GM23338 (cell line): ENCODE results near the gene SIRPA. TPM values are rescaled to one million over a fixed set of nuclear protein-coding genes. Genes with fewer than 3 reads are reported as not detected.

Experiments used
- ATAC-seq: fragments of 200-7000 bp; cut with Tn5 transposase; 3 replicates; pipeline ENCODE4 v1.9.1; 2020
- DNase-seq: peaks from one replicate; pipeline ENCODE4 v3.0.0-alpha.2; 2015; ENCODE audit warnings: low spot score
- H2AFZ ChIP-seq: fragments of 200-600 bp; sonication (generic); 2 replicates; pipeline ENCODE4 v1.8.0; 2016; ENCODE audit warnings: antibody characterized with exemption, mild to moderate bottlenecking, moderate library complexity
- H3F3A ChIP-seq: fragments of 200-600 bp; sonication (generic); replicated peaks from 2 replicates; pipeline ENCODE4 v1.8.0; 2017; ENCODE audit warnings: antibody characterized with exemption, mixed run types, low read depth
- H3K27ac ChIP-seq: fragments of 200-600 bp; sonication (generic); 2 replicates; pipeline ENCODE4 v1.6.1; 2016; ENCODE audit warnings: low read depth
- H3K27me3 ChIP-seq: fragments of 200-600 bp; sonication (generic); 2 replicates; pipeline ENCODE4 v1.8.0; 2016; ENCODE audit warnings: mild to moderate bottlenecking, mixed run types, moderate library complexity; ENCODE audit not compliant: insufficient read depth
- H3K36me3 ChIP-seq: fragments of 200-600 bp; sonication (generic); 2 replicates; pipeline ENCODE4 v1.8.0; 2016; ENCODE audit warnings: mild to moderate bottlenecking; ENCODE audit not compliant: insufficient read depth
- H3K4me1 ChIP-seq: fragments of 200-600 bp; sonication (generic); 2 replicates; pipeline ENCODE4 v1.8.0; 2016; ENCODE audit warnings: mild to moderate bottlenecking, moderate library complexity; ENCODE audit not compliant: insufficient read depth
- H3K4me2 ChIP-seq: fragments of 200-600 bp; sonication (generic); 2 replicates; pipeline ENCODE4 v1.7.1; 2017; ENCODE audit warnings: mixed run types
- H3K4me3 ChIP-seq: fragments of 200-600 bp; sonication (generic); 2 replicates; pipeline ENCODE4 v1.6.1; 2016; ENCODE audit warnings: mixed run types
- H3K79me2 ChIP-seq: fragments of 200-600 bp; sonication (generic); replicated peaks from 2 replicates; pipeline ENCODE4 v1.8.0; 2017; ENCODE audit warnings: mild to moderate bottlenecking; ENCODE audit not compliant: insufficient read depth
- H3K9me2 ChIP-seq: fragments of 200-600 bp; sonication (generic); 2 replicates; pipeline ENCODE4 v1.8.0; 2017; ENCODE audit not compliant: insufficient read depth
- H4K20me1 ChIP-seq: fragments of 200-600 bp; sonication (generic); replicated peaks from 2 replicates; pipeline ENCODE4 v1.8.0; 2017; ENCODE audit warnings: mild to moderate bottlenecking; ENCODE audit not compliant: insufficient read depth
- H3K27ac Mint-ChIP-seq: 2 replicates; pipeline ENCODE4 v1.8.0; 2020; ENCODE audit warnings: inconsistent platforms, mild to moderate bottlenecking, moderate library complexity, mixed read lengths
- H3K27me3 Mint-ChIP-seq: 3 replicates; pipeline ENCODE4 v1.8.0; 2022; ENCODE audit warnings: low read depth, mild to moderate bottlenecking, moderate library complexity, mixed read lengths, inconsistent platforms; ENCODE audit not compliant: insufficient read depth, poor library complexity
- H3K36me3 Mint-ChIP-seq: 3 replicates; pipeline ENCODE4 v1.8.0; 2021; ENCODE audit warnings: low read depth, mild to moderate bottlenecking, inconsistent platforms, moderate library complexity, mixed read lengths
- H3K4me1 Mint-ChIP-seq: 3 replicates; pipeline ENCODE4 v1.8.0; 2020; ENCODE audit warnings: mild to moderate bottlenecking, inconsistent platforms, mixed read lengths
- H3K4me3 Mint-ChIP-seq: 3 replicates; pipeline ENCODE4 v1.8.0; 2021; ENCODE audit warnings: moderate library complexity, mild to moderate bottlenecking, inconsistent platforms, mixed read lengths
- H3K9me3 Mint-ChIP-seq: 3 replicates; pipeline ENCODE4 v1.8.0; 2020; ENCODE audit warnings: moderate library complexity, mild to moderate bottlenecking, inconsistent platforms, mixed read lengths
- CREB1 ChIP-seq: fragments of 250-450 bp; sonication (Bioruptor Pico); IDR thresholded peaks from 2 replicates; pipeline ENCODE4 v1.5.0; 2020; ENCODE audit warnings: low read depth, mild to moderate bottlenecking, moderate library complexity
- JUNB ChIP-seq: IDR thresholded peaks from one replicate; pipeline ENCODE4 v1.6.1; 2016; ENCODE audit warnings: antibody characterized with exemption; ENCODE audit not compliant: unreplicated experiment
- NANOG ChIP-seq: IDR thresholded peaks from 2 replicates; pipeline ENCODE4 v1.6.1; 2016; ENCODE audit warnings: antibody characterized with exemption, borderline replicate concordance
- STAT1 ChIP-seq: IDR thresholded peaks from one replicate; pipeline ENCODE4 v1.6.1; 2016; ENCODE audit warnings: antibody characterized with exemption; ENCODE audit not compliant: unreplicated experiment
- ZNF114 ChIP-seq: fragments of 250-450 bp; sonication (Bioruptor Pico); IDR thresholded peaks from 2 replicates; pipeline ENCODE4 v1.5.0; 2020; ENCODE audit warnings: mild to moderate bottlenecking, moderate library complexity
- ZNF331 ChIP-seq: fragments of 250-450 bp; sonication (Bioruptor Pico); IDR thresholded peaks from 2 replicates; pipeline ENCODE4 v1.5.0; 2020; ENCODE audit warnings: low read depth, mild to moderate bottlenecking, moderate library complexity
- ZNF462 ChIP-seq: fragments of 250-450 bp; sonication (Bioruptor Pico); IDR thresholded peaks from 2 replicates; pipeline ENCODE4 v1.5.0; 2020; ENCODE audit warnings: mild to moderate bottlenecking, moderate library complexity
- polyA plus RNA-seq: library from polyadenylated mRNA; unstranded; fragments of >200 nt; fragmentation: Nextera tagmentation; extraction: Ambion mirVana; gene quantifications from 2 replicates; pipeline ENCODE4 v1.2.1, GENCODE V29; 2016
- total RNA-seq: library from RNA; depleted of rRNA; stranded (reverse); fragments of >200 nt; shearing (Covaris generic); gene quantifications from 2 replicates; pipeline ENCODE4 v1.2.3, GENCODE V29; 2014

SIRPA gene
- total and polyA plus RNA-seq, 2 experiments from 2014 or later, result 1.2 to 2.9 TPM

GRCh38 chr20:1885940-1886693 lies 9.1 kb upstream of the SIRPA start:
- Mint-ChIP-seq H3K27me3 (peaks cover 6% of the 10 kb centered on the region), H3K36me3 (no peaks in the 10 kb centered on the region), H3K27ac (no peak overlapping the region), H3K9me3 (no peaks in the 10 kb centered on the region), H3K4me3 (no peak overlapping the region), H3K4me1 (peaks cover 23% of the 10 kb centered on the region)
- DNase-seq (no peak), ATAC-seq (no peak)
- Histone ChIP-seq H3K9me2 (no peaks in the 10 kb centered on the region), H3K27ac (no peak overlapping the region), H2AFZ (no peak overlapping the region), H4K20me1 (no peaks in the 10 kb centered on the region), H3K36me3 (no peaks in the 10 kb centered on the region), H3K4me2 (no peak overlapping the region), H3K79me2 (no peaks in the 10 kb centered on the region), H3K4me3 (no peak overlapping the region), H3K4me1 (no peaks in the 10 kb centered on the region; the same call in 1 of the 2 replicates), H3K27me3 (0 out of 2 replicates have a peak, but pooled peaks cover 2% of the 10 kb centered on the region), H3F3A (no peaks in the 10 kb centered on the region)
- TF ChIP-seq ZNF331 (CRISPR knock-in tag), result no peak
- no peak for TF ChIP-seq STAT1
- TF ChIP-seq JUNB, result no peak
- TF ChIP-seq ZNF114 (CRISPR knock-in tag), result no peak
- no peak for TF ChIP-seq CREB1 (CRISPR knock-in tag)
- no peak for TF ChIP-seq ZNF462 (CRISPR knock-in tag)
- no peak for TF ChIP-seq NANOG
